ENCODE results near the gene QSOX2.

QSOX2 gene, protein sequence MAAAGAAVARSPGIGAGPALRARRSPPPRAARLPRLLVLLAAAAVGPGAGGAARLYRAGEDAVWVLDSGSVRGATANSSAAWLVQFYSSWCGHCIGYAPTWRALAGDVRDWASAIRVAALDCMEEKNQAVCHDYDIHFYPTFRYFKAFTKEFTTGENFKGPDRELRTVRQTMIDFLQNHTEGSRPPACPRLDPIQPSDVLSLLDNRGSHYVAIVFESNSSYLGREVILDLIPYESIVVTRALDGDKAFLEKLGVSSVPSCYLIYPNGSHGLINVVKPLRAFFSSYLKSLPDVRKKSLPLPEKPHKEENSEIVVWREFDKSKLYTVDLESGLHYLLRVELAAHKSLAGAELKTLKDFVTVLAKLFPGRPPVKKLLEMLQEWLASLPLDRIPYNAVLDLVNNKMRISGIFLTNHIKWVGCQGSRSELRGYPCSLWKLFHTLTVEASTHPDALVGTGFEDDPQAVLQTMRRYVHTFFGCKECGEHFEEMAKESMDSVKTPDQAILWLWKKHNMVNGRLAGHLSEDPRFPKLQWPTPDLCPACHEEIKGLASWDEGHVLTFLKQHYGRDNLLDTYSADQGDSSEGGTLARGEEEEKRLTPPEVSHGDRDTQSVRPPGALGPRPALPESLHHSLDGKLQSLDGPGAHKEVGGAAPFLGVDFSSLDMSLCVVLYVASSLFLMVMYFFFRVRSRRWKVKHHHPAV

DNA sequence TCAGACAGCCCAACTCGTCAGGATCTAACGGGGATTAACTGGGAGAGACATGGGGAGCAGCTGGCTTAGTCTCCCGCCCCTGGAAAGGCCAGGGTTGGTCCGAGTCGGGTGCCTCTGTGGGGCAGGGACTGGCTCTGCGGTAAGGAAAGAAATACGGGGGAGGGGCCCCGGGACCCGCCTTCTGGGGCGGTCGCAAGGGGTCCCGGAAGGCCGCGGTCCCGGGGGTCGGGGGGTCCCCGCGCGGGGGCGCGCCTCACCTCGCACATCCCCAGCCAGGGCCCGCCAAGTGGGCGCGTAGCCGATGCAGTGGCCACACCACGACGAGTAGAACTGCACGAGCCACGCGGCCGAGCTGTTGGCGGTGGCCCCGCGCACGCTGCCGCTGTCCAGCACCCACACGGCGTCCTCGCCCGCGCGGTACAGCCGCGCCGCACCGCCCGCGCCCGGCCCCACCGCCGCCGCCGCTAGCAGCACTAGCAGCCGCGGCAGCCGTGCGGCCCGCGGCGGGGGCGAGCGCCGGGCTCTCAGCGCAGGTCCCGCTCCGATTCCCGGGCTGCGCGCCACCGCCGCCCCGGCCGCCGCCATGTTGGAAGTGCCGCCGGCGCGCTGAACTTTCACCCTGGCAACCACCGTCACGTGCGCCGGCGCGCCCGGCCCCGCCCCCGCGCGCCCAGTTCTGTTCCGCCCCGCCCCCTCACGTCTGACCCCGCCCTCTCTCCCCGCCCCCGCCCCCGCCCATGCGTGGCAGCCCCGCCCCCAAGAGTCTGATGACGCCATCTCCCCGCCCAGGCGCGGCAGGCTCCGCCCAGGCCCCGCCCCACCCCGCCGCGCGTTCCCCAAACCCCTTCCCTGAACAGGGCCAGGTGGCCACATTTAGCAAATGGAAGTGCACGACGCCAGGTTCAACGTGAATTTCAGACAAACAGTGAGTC is at the start of gene QSOX2:
Gene QSOX2 (minus strand): TSS at position 594 of the 932 bp plus-strand sequence. CDS start 9 bp downstream, at position 585.
- peak; percentile 82 to 96 (median 93) for DNase-seq

DNA sequence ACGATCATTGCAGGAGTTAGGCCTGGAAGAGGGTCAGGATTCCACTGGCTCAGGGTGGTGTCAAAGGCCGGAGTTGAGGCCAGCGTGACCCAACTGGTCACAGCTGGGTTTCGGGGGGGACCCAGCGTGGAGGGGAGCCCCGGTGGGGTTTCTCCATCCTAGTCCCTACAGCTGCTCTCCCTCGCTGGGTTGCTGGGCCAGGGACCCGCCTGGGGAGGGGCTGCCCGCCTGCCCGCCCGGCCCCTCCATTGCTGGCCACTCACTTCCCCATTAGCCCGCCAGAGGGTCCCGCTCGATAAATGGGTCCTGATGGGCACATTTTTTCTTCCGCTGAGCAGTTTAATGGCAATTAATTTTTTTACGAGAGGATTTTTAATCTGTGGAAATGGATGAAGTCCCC is 49.4 kb upstream of the QSOX2 start:
- no peak for DNase-seq

DNA sequence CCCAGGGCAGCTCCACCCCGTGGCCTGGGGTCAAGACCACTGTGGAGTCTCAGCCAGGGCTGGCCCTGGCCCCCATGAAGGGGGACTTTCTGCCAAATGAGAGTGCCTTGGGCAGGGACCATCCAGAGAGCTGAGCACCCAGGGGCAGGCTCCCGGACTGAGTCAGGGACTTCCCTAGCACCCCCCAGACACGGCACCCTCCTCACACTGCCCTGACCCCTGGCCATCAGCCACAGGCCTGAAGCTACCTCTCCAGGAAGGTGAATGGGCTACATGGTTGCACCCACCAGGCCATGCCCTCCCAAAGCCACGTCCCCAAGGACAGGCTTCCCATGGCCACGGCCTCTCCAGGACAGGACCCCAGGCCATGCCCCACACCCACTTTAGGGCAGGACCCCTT is 48.8 kb upstream of the QSOX2 start:
- no peak for DNase-seq

DNA sequence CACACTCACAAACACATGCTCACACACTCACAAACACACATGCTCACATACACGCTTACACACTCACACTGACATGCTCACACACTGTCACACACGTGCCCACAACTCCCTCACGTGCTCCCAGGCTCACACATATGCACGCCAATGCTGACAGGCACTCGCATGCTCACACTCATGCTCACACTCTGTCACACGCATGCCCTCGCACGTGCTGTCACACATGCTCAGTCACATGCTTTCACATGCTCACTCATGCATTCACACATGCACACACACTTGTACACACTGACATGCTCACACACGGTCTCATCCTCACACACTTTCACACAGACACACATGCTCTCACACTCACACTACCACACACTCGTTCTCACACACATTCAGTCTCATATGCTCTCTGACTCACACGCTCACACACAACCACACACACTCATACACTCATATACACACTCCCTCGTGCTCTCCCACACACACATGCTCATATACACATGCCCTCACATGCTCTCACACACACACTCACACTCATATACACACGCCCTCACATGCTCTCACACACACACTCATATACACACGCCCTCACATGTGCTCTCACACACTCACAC is 48.0 kb upstream of the QSOX2 start:
- DNase-seq, result no peak

DNA sequence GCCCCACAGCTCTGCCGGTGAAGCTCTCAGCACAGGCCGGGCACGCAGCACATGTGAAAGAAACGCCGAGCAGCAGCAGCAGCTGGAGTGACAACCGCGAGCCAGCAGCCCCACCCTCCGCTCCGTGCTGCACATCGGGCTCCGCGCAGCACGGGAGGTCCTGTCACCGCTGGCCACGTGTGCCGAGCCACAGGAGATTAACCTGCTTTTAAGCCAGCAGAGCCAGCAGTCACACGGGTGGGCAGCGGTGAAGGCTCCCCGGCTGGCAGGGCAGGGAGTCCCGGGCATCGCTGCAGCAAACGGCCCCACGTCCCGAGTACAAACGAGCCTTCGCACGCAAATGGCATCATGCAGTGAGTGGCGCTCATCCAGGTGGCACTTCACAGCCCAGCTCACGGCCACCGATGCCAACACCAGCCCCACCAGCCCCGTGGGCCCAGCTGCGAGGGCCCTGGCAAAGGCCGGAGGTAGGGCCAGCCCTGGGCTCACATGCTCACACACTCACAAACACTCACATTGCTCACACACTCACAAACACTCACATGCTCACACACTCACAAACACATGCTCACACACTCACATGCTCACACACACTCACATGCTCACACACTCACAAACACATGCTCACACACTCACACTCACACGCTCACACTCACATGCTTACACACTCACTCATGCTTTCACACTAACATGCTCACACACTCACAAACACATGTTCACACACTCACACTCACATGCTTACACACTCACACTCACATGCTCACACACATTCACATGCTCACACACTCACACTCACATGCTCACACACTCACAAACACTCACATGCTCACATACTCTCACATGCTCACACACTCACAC is 47.2 kb upstream of the QSOX2 start:
- DNase-seq, result no peak

DNA sequence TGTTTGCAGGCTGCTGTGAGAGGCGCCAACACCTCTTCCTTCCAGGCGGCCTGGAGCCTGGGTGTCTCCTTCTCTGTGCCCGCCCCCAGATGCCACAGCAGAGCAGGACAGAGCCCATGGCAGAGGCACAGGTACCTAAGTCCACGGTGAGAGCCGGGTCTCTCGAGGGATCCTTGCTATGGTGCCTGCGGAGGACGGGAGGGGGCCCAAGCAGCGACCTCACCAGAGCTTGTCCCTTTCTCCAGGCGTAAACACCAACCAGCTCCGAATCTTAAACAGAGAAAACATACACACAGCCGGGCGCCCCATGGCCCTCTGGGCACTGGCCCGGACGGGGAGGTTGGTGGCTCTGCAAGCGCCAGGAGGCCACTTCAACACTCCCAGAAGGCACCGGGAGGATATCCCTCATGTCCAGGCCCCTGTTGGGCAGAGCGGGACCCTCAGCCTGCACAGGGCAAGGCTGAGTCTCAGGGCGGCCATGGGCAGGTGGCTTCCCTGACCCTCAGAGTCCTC is 46.5 kb upstream of the QSOX2 start:
- no peak for DNase-seq

DNA sequence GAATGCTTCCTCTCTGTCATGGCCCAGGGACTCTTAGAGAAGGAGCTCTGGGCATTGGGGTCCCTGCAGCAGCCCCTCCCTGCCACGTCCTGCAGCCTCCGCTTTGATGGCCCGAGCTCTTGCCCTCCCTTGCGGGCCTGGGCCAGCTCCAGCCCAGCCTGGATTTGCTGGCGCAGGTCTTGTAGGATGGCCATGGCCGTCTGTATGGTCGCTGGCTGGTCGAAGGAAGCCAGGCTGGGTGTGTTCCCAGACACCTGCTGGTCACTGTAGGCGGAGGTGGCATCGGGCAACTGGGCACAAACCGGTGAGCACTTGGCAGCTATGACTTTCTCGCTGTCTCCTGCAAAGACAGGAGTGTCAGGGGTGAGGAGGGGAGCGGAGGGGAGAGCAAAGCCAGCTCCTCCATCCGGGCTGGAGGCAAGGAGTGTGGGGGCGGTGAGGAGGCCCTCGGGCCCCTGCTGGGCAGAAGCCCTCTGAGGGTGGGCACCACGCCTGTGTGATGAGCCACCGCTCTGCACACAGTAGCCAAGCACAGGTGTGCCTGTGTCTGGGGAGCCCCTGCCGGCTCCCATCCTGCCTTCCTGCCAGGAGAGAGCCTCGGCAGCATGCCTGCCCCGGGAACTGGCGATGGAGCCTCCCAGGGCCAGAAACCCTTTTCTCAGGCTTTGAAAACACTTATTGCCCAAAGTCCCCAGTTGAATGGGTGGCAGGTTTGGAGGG is 45.9 kb upstream of the QSOX2 start:
- no peak for DNase-seq

DNA sequence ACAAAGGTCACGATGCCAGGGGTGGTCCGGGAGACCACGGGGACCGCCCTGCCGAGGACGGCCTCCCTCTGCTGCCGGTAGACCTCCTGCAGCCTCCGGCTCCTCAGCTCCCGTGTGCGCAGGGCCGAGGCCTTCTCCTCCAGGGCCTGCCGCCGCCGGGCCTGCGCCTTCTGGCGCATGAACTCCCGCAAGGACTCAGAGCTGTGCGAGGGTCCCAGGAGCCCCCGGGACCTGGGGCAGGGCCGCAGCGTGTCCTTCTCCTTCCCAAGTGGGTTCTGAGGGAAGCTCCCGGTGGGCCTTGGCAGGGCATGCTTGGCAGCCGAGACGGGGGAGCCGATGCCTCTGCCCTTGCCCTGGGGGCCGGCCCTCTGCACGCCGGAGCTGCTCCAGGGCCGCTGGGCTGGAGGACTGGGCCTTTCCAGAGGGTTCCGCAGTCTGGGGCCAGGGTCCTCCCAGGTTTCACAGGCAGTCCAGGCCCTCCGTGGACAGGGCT is 44.9 kb upstream of the QSOX2 start:
- no peak for DNase-seq

DNA sequence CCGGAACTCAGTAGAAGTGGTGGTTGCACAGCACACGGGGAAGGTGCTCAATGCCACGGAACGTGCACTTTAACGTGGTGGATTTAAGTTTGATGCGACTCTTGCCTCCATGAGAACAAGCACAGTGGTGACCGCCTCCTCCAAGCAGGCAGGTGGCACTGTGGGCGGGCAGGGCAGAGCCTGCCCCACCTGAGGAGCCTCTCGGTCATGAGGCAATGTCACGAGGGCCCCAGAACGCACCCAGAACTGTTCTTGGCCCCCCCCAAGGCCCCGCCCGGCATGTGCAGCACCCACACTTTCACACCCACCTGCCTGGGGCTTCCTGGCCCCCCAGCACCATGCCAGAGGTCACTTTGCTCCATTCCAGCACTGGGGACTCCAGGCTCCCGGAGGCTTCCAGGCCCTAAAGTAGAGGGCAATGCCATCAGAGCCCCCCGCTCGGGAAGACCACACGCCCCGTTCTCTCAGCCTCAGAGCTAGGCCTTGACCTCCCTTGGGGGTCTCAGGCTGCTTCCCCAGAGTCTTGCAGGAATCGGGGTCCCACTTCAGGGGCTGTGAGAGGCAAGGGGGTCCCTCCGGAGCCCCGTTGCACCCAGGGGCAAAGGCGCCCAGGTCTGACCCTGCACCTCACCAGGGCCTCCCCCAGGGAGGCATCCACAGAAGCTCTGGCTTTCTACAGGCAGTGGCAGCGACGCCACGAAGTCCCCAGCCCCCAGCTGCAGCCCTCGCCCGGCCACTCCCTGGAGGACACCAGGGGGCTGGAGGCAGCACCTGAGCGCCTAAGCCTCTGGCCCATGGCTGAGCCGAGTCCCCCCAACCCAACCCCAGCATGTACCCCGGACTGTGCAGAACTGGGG is 44.3 kb upstream of the QSOX2 start:
- no peak for DNase-seq

DNA sequence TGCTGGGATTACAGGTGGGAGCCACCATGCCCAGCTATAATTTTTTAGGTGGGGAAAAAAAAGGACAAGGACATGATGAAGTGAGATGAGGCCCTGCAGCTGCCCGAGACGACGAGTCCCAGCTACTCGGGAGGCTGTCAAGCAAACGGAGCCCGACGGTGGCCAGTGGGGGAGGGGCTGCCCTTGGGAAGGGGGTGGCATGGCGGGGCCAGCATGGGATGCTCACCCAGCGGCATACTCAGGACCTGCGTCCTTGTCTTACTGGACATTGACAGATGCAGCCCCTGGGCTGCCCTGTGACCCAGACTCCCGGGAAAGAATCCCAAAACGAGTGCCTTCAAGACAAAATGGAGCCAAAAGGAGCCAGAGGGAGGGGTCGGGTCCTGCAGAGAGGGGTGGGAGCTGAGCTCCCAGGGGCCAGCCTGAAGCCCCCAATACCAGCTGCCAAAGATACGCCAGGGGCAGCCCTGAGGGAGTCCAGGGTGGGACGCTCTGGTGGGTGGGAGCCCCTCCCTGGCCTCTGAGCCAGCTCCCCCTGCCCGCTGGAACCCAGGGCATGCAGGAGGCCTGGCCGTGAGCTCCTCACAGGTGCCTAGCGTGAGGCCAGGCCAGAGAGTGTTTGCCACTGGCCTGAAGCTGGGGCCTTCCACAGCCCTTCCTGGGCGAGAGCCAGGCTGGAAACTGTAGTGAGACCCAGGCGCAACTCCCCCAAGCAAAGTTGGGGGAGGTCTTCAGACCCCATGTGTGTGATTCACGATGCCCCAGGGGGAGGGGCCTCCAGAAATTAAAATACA is 42.5 kb upstream of the QSOX2 start:
- no peak for DNase-seq

DNA sequence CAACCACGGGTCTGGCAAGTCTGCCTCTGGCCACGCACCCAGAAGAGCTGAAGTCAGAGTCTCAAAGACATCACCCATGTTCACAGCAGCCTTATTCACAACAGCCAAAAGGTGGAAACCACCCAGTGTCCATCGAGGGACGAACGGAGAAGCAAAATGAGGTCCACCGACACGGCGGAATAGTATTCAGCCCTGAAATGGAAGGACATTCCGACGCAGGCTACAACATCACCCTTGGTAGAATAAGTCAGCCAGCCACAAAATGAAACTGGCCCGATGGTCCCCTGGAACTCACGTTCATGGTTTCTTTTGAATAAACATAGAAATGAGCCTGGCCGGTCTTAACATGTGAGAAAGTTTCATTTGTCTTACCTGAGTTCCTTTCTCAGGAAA is 41.4 kb upstream of the QSOX2 start:
- no peak for DNase-seq

DNA sequence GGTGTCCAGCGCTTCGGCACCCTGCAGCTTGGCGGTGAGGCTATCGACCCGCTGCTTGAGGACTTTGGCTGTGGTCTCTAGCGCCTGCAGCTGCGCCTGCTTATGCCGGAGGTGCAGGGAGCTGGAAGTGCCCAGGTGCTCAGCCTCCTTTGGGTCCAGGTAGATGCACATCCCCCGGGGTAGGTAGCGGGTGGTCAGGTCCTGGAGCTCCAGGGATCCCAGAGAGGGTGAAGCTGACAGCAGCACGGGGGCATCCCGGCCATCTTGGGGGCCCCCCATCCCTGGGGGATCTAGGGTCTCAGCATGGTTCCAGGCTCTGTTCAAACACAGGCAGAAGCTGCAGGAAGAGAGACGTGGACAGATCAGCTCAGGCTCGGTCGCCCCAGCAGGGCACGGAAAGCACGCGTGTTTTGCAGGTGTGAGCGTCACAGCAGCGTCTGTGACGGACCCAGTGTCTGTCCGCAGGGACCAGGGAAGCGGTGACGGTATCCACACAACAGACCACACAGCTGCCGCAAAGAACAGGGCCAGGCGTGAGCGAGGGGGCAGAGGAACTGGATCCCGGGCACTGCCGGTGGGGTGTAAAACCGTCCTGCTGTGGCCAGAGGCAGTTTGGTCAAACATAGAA is 40.9 kb upstream of the QSOX2 start:
- DNase-seq, result no peak

DNA sequence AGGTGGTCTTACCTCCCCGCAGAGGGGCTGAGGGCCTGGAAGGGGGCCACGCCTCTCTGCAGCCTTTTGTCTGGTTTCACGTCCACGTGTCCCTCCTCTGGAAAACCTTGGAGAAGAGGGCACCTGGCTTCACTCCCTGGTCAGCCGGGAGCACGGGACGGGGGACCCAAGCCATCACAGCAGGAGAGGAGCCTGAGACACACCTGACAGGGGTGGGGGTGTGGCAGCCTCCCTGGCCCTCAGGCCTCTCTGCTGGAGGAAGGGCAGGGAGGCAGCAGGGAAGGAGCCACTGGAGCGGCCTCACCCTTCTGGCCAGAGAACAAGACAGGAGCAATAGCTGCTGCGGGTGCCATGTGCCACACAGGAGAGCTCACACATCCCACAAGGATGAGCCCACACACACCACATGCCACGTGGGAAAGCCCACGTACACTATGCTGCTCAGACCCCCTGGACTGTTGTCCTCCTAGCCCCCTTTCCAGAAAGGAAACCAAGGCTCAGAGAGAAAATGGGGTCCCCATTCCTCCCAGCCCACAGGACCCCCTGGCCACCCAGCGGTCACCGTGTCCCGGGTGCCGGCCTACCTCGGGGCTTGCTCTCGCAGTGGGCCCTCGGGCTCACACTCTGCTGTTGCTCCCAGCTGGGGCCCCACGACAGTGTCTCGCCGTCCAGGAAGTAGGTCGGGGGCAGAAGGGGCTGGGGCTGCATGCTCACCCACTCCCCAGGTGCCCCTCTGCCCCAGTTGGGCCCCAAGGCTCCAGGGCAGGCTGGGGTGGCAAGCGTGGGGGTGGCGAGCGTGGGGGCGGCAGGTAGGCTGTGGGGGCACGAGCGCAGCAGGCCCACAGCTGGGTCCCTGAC is 40.1 kb upstream of the QSOX2 start:
- DNase-seq, result no peak

DNA sequence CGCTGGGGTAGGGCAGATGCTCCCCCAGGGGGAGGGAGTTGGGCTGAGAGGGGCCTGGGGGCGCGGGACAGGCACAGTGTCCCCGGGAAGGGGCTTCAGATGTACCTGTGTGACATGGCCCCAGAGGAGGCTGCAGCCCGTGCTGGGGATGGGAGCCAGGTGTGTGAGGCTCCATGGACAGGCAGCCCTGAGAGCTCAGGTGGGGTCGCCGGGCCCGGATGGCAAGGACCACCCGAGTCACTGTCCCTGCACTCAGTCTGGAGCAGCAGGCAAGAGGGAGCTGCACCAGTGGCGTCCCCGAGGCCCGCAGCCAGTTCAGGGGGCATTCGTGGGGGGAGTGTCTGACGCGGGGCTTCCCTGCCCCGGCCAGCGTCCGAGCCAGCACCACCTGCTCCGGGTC is 39.3 kb upstream of the QSOX2 start:
- no peak for DNase-seq

DNA sequence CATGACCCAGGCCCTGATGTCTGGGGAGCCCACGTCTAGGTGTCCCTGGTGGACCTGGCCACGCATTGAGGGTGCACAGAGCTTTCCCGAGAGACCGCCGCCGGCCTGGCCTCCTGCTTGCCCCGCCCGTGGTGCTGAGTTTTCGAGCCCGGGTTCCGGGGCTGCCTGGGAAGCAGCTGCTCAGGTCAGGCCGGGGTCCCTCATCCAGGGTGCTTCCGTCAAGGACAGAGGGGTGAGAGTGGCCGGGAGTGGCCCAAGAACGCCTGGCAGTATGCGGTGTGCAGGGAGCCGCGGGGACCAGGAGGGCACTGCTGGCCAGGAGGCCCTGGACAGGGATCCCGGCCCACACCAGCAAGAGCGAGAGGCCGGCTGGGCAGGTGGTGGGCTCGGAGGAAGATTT is 38.7 kb upstream of the QSOX2 start:
- DNase-seq, result no peak

DNA sequence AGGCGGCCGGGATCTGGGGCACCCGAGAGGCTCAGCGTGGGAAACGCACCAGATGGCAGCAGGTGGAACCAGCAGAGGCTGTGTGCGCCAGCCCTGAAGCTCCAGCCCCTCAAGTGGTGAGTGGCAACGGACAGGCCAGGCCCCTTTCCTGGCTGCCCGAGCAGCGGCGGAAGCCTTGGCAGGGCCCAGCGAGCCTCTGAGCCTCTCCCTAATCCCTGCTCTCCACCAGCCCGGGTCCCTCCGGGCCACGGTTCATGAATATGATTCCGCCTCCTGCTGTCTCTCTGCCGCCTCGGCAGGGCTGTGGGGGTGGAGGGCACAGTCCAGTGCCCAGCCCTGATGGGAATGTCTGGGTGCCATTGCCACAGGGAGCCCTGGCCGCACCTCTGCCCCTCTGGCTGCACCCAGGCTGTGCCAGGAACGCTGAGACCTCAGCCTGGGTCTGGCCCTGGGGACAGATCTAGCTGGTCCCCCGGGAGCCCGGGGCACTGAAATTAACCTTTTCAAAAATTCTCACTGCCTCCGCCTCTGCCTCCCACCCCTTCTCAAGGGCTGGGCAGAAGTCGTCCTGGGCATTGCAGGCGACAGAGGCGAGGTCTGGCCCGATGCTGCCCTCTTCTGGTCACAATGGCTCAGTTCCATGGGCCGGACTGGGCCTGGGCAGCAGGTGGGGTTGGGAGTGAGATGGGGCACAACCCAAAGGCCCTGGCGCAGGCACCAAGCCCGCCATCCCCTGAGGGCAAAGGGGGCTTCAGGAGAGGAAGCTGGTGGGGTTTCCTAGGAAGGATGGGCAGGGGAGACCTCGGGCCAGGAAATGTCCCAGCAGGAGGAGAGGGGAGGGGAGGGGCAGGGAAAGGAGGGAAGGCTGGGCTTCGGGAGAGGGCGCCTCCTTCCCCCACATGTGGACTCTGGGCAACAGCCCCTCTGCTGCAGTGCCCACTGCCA is 38.0 kb upstream of the QSOX2 start:
- DNase-seq, result peak; percentile 68 to 86 (median 86)
